ENCODE measurements around the gene FAIM. TPM values are rescaled to one million over a fixed set of nuclear protein-coding genes. Genes with fewer than 3 reads are reported as not detected.
"Not testable (repeated sequence)": the region's sequence is repeated elsewhere in the genome, so short reads cannot be mapped to it uniquely, and the experiment has no call there.

The FAIM gene
- total RNA-seq, 1 experiment from 2014 or later, result 18.4 TPM

GRCh38 chr3:138601661-138602060 lies 6.9 kb upstream of the FAIM start:
- DNase-seq (ENCODE audit: low read depth), result not testable (repeated sequence)

- not testable (repeated sequence) for DNase-seq (ENCODE audit: low read depth)
Measured at GRCh38 chr3:138604106-138604595, 4.4 kb upstream of the FAIM start.

- DNase-seq (ENCODE audit: low read depth), result no peak
Measured at GRCh38 chr3:138609898-138610266, 1.3 kb downstream of the FAIM start.

GRCh38 chr3:138615462-138615861 lies 6.9 kb downstream of the FAIM start:
- DNase-seq (ENCODE audit: low read depth), result no peak

- no peak for DNase-seq (ENCODE audit: low read depth)
Measured at GRCh38 chr3:138620431-138620830, 11.9 kb downstream of the FAIM start.

GRCh38 chr3:138624518-138624917 lies 15.9 kb downstream of the FAIM start:
- no peak for DNase-seq (ENCODE audit: low read depth)

GRCh38 chr3:138625707-138626365 lies 17.3 kb downstream of the FAIM start:
- DNase-seq (ENCODE audit: low read depth), result peak; percentile 70

- no peak for DNase-seq (ENCODE audit: low read depth)
Measured at GRCh38 chr3:138629526-138629925, 21.0 kb downstream of the FAIM start.

GRCh38 chr3:138638641-138639040 lies 30.1 kb downstream of the FAIM start:
- no peak for DNase-seq (ENCODE audit: low read depth)

- DNase-seq (ENCODE audit: low read depth), result peak; percentile 33
Measured at GRCh38 chr3:138640537-138640936, 32.0 kb downstream of the FAIM start.

GRCh38 chr3:138642226-138642926 lies 33.8 kb downstream of the FAIM start:
- no peak for DNase-seq (ENCODE audit: low read depth)

GRCh38 chr3:138642927-138643253 lies 34.3 kb downstream of the FAIM start:
- no peak for DNase-seq (ENCODE audit: low read depth)

- no peak for DNase-seq (ENCODE audit: low read depth)
Measured at GRCh38 chr3:138646008-138646407, 37.4 kb downstream of the FAIM start.

- no peak for DNase-seq (ENCODE audit: low read depth)
Measured at GRCh38 chr3:138646513-138646912, 37.9 kb downstream of the FAIM start.

GRCh38 chr3:138649134-138649533 lies 40.6 kb downstream of the FAIM start:
- DNase-seq (ENCODE audit: low read depth), result no peak

- DNase-seq (ENCODE audit: low read depth), result no peak
Measured at GRCh38 chr3:138653567-138653966, 45.0 kb downstream of the FAIM start.

- DNase-seq (ENCODE audit: low read depth), result no peak
Measured at GRCh38 chr3:138657508-138657907, 48.9 kb downstream of the FAIM start.

GRCh38 chr3:138668107-138668506 lies 59.5 kb downstream of the FAIM start:
- no peak for DNase-seq (ENCODE audit: low read depth)

GRCh38 chr3:138670407-138670806 lies 61.8 kb downstream of the FAIM start:
- no peak for DNase-seq (ENCODE audit: low read depth)

GRCh38 chr3:138673641-138674530 lies 65.3 kb downstream of the FAIM start:
- peak; percentile 77 for DNase-seq (ENCODE audit: low read depth)

- peak; percentile 65 for DNase-seq (ENCODE audit: low read depth)
Measured at GRCh38 chr3:138675393-138675792, 66.8 kb downstream of the FAIM start.

- DNase-seq (ENCODE audit: low read depth), result no peak
Measured at GRCh38 chr3:138678086-138678485, 69.5 kb downstream of the FAIM start.
